Measurements from ENCODE around the gene OPRD1. TPM values are rescaled to one million over a fixed set of nuclear protein-coding genes. Genes with fewer than 3 reads are reported as not detected.
"Not testable (repeated sequence)": the region's sequence is repeated elsewhere in the genome, so short reads cannot be mapped to it uniquely, and the experiment has no call there.

OPRD1 gene
- under 1 TPM in 1 of 3 donors, not detected in 2; 0.03 TPM for polyA plus RNA-seq

DNA sequence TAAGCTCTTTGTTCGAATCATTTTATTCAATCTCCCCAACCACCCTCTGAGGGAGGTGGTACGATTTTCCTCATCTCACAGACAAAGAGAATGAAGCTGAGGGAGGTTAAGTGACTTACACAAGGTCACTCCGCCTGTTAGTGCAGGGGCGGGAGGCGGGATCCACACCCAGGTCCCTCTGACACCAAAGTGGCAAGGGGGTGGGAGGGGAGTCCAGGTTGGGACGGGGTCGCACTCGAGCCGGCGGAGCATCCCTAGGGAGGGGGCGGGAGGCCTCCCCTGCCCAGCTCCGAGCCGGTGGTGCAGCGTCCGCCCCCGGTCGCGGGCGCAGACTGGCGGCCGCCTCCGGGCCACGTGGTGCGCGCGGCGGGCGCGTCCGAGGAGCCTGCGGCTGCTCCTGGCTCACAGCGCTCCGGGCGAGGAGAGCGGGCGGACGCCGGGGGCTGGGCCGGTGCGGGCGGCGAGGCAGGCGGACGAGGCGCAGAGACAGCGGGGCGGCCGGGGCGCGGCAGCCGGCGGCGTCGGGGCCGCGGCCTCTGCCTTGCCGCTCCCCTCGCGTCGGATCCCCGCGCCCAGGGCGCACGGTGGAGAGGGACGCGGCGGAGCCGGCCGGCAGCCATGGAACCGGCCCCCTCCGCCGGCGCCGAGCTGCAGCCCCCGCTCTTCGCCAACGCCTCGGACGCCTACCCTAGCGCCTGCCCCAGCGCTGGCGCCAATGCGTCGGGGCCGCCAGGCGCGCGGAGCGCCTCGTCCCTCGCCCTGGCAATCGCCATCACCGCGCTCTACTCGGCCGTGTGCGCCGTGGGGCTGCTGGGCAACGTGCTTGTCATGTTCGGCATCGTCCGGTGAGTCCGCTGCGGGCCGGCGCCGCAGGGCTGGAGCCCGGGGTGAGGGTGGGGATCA lies at the start of gene OPRD1:
Gene OPRD1 (plus strand): TSS at position 405 of the 903 bp plus-strand sequence. CDS start 214 bp downstream, at position 619.
- Mint-ChIP-seq H3K27ac (no peak within 1 kb of the TSS), H3K27me3 (ENCODE audit: low read depth in 3 of 3) (peaks cover 14 to 23% (median 15%) of the 10 kb centered on the region in 3 donors)
- DNase-seq = no peak

DNA sequence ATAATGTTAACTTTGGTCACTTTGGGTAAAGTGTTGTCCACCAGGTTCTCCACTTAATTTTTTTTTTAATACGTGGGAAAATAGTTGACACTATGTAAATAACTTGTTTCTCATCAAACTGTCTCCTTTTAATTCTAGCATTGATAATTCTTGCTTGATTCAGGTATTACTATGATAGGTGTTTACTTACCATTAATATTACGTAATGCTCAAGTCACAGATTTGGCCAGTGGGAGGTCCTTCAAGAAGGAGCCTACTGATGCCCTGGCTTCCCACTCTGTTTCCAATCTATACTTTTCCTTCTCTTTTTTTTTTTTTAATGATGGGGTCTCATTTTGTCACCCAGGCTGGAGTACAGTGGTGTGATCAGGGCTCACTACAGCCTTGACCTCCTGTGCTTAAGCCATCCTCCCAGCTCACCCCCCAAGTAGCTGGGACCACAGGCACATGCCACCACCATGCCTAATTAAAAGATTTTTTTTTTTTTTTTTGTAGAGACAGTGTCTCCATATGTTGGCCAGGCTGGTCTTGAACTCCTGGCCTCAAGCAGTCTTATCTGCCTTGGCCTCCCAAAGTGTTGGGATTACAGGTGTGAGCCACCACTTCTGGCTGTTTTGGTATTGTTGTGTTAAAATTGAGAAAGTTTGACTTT lies 45.3 kb upstream of the OPRD1 start:
- Mint-ChIP-seq H3K27ac (peak overlapping the region in 3 of 6 donors; percentile 6 to 76 (median 11)), H3K4me3 (no peak overlapping the region), H3K36me3 (peaks cover 5 to 13% (median 12%) of the 10 kb centered on the region in 3 donors), H3K9me3 (no peaks in the 10 kb centered on the region), H3K27me3 (ENCODE audit: low read depth in 3 of 3) (peaks cover 0 to 2% (median 0%) of the 10 kb centered on the region in 3 donors), H3K4me1 (peaks cover 22 to 44% of the 10 kb centered on the region in 2 donors)
- DNase-seq = no peak

More for the DNA sequence above, at the start of gene OPRD1:
- Mint-ChIP-seq H3K9me3 (no peaks in the 10 kb centered on the region), H3K36me3 (no peaks in the 10 kb centered on the region), H3K4me3 (no peak within 1 kb of the TSS), H3K4me1 (no peaks in the 10 kb centered on the region)

GRCh38 chr1:28770601-28771165 lies 41.3 kb upstream of the OPRD1 start:
- Mint-ChIP-seq H3K4me3 (no peak overlapping the region), H3K36me3 (peaks cover 5 to 12% (median 11%) of the 10 kb centered on the region in 3 donors), H3K4me1 (peaks cover 23 to 33% of the 10 kb centered on the region in 2 donors), H3K27ac (peak overlapping the region in 2 of 6 donors; percentile 23 to 65), H3K9me3 (no peaks in the 10 kb centered on the region), H3K27me3 (ENCODE audit: low read depth in 3 of 3) (peaks cover 1 to 8% (median 2%) of the 10 kb centered on the region in 3 donors)
- DNase-seq = no peak

GRCh38 chr1:28771921-28772320 lies 40.0 kb upstream of the OPRD1 start:
- not testable (repeated sequence) for H3K27me3 Mint-ChIP-seq (ENCODE audit: low read depth in 3 of 3); H3K9me3 Mint-ChIP-seq; DNase-seq; H3K36me3 Mint-ChIP-seq; H3K4me3 Mint-ChIP-seq
- Mint-ChIP-seq H3K27ac (peak overlapping the region in 1 of 6 donors; percentile 42), H3K4me1 (peaks cover 17 to 24% of the 10 kb centered on the region in 2 donors)

- peaks cover 16 to 20% of the 10 kb centered on the region in 2 donors for H3K4me1 Mint-ChIP-seq
- H3K4me3 Mint-ChIP-seq = peak overlapping the region in 2 of 5 donors; percentile 12 to 40
- H3K9me3 Mint-ChIP-seq = no peaks in the 10 kb centered on the region
- peaks cover 1 to 8% (median 2%) of the 10 kb centered on the region in 3 donors for H3K27me3 Mint-ChIP-seq (ENCODE audit: low read depth in 3 of 3)
- H3K27ac Mint-ChIP-seq = peak overlapping the region in 3 of 6 donors; percentile 4 to 29 (median 6)
- peaks cover 5 to 8% (median 7%) of the 10 kb centered on the region in 3 donors for H3K36me3 Mint-ChIP-seq
- DNase-seq = no peak
Observed at GRCh38 chr1:28773105-28773504, 38.9 kb upstream of the OPRD1 start.

DNA sequence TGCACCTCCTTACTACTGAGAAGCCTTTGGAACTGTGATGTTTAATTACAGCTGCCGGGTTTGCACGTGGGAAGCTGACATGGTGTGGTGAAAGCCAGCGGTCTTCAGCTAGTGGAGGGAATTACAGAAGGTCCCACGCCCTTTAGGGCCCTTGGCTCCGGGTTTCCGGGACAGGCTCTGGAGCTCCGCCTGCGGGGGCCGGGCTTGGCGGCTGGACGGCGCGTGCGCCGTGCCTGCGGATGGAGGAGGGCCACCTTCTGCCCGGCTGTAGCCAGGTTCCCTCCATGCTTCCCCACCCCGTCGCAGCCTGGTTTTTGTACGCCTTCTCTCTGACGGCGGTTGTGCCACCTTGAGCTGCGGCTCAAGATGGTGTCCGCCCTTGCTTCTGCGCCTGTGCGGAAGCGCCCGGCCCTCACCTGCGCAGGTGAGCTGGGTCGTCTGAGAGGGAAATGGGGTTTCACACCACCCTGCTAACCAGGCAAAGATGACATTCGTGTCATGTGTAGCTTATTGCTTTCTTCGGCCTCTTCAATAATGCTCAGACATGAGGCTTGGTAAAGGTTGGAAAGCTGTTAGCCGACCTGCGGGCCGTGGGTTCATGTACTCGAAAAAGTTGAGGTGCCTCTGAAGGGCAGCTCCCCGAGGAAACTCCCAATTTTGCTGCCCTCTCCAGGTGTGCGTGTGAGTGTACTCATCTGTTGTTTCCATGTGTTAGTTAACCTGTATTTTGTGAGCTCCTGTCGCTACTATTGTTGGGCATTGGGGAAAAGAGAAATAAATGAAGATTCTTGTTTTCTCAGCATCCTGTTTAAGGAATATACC lies 36.6 kb upstream of the OPRD1 start:
- Mint-ChIP-seq H3K4me1 (peaks cover 13 to 15% of the 10 kb centered on the region in 2 donors), H3K27me3 (ENCODE audit: low read depth in 3 of 3) (peaks cover 1 to 8% (median 2%) of the 10 kb centered on the region in 3 donors), H3K4me3 (peak overlapping the region; percentile 79 to 89 (median 87)), H3K9me3 (no peaks in the 10 kb centered on the region), H3K27ac (peak overlapping the region; percentile 82 to 93 (median 88)), H3K36me3 (no peaks in the 10 kb centered on the region)
- DNase-seq = peak; percentile 76 to 79 (median 78)

DNA sequence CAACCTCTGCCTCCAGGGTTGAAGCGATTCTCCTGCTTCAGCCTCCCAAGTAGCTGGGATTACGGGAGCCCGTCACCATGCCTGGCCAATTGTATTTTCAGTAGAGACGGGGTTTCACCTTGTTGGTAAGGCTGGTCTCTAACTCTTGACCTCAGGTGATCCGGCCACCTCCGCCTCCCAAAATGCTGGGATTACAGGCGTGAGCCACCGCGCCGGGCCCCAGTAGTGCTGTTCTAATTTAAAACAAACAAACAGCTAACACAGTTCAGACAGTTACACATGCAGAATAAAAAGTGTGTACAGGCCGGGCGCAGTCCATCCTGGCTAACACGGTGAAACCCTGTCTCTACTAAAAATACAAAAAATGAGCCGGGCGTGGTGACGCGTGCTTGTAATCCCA lies 35.6 kb upstream of the OPRD1 start:
- H3K4me1 Mint-ChIP-seq = peaks cover 13 to 15% of the 10 kb centered on the region in 2 donors
- no peak overlapping the region for H3K27ac Mint-ChIP-seq
- H3K9me3 Mint-ChIP-seq = no peaks in the 10 kb centered on the region
- peaks cover 0 to 8% (median 1%) of the 10 kb centered on the region in 3 donors for H3K27me3 Mint-ChIP-seq (ENCODE audit: low read depth in 3 of 3)
- peak overlapping the region in 3 of 5 donors; percentile 79 to 88 (median 87) for H3K4me3 Mint-ChIP-seq
- H3K36me3 Mint-ChIP-seq = no peaks in the 10 kb centered on the region
- DNase-seq = no peak

- no peak for DNase-seq
- Mint-ChIP-seq H3K4me1 (peaks cover 13 to 15% of the 10 kb centered on the region in 2 donors), H3K4me3 (no peak overlapping the region), H3K27me3 (ENCODE audit: low read depth in 3 of 3) (peaks cover 1 to 10% (median 2%) of the 10 kb centered on the region in 3 donors), H3K27ac (peak overlapping the region in 1 of 6 donors; percentile 47), H3K9me3 (no peaks in the 10 kb centered on the region), H3K36me3 (no peaks in the 10 kb centered on the region)
Observed at GRCh38 chr1:28778021-28778420, 33.9 kb upstream of the OPRD1 start.

DNA sequence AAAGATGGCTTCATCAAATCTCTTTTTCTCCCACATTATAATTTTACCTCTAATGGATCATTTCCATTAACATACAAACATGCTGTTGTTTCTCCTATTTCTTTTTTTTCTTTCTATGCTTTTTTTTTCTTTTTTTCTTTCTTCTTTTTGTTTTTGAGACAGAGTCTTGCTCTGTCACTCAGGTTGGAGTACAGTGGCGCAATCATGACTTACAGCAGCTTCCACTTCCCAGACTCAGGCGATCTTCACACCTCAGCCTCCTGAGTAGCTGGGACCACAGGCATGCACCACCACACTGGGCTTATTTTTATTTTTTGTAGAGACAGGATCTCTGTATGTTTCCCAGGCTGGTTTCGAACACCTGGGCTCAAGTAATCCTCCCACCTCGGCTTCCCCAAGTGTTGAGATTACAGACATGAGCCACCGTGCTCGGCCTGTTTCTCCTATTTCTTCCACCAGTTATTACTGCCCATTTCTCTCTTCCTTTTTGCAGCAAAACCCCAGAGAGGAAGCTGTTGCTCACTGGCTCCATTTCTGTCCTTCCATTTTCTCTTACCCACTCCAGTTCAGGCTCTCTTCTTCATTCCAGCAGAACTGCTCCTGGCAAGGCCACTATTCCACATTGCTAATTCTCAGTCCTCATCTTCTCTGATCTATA lies 32.1 kb upstream of the OPRD1 start:
- Mint-ChIP-seq H3K9me3 (no peaks in the 10 kb centered on the region), H3K27me3 (ENCODE audit: low read depth in 3 of 3) (peaks cover 1 to 9% (median 2%) of the 10 kb centered on the region in 3 donors), H3K4me1 (peaks cover 9 to 12% of the 10 kb centered on the region in 2 donors)

GRCh38 chr1:28781305-28781704 lies 30.7 kb upstream of the OPRD1 start:
- Mint-ChIP-seq H3K9me3 (no peaks in the 10 kb centered on the region), H3K27ac (no peak overlapping the region), H3K4me3 (no peak overlapping the region), H3K36me3 (no peaks in the 10 kb centered on the region), H3K4me1 (peaks cover 8 to 11% of the 10 kb centered on the region in 2 donors), H3K27me3 (ENCODE audit: low read depth in 3 of 3) (peaks cover 0 to 3% (median 2%) of the 10 kb centered on the region in 3 donors)
- no peak for DNase-seq

More for the DNA sequence above, 32.1 kb upstream of the OPRD1 start:
- Mint-ChIP-seq H3K4me3 (no peak overlapping the region), H3K27ac (no peak overlapping the region), H3K36me3 (no peaks in the 10 kb centered on the region)
- DNase-seq = no peak

- H3K4me3 Mint-ChIP-seq = no peak overlapping the region
- no peak for DNase-seq
- H3K9me3 Mint-ChIP-seq = no peaks in the 10 kb centered on the region
- H3K4me1 Mint-ChIP-seq = peaks cover 8 to 11% of the 10 kb centered on the region in 2 donors
- no peak overlapping the region for H3K27ac Mint-ChIP-seq
- H3K27me3 Mint-ChIP-seq (ENCODE audit: low read depth in 3 of 3) = peaks cover 0 to 3% (median 2%) of the 10 kb centered on the region in 3 donors
- no peaks in the 10 kb centered on the region for H3K36me3 Mint-ChIP-seq
Observed at GRCh38 chr1:28782011-28782410, 30.0 kb upstream of the OPRD1 start.

DNA sequence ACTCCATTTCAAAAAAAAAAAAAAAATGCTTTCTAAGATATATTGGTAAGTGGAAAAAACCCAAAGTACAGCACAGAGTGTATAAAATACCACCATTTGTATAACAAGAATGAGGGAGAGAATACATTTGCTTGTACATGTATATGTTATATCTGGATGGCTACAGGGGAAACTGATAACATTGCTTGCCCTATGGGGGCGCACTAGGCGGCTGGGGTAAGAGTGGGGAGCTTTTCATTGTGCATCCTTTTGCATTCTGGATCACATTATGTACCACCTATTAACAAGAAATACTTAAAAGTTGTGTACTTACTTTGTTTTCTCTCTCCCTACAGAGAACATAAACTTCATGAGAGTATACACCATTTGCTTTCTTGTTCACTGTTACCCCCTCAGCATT lies 28.6 kb upstream of the OPRD1 start:
- DNase-seq = no peak
- Mint-ChIP-seq H3K9me3 (no peaks in the 10 kb centered on the region), H3K4me3 (no peak overlapping the region), H3K27me3 (ENCODE audit: low read depth in 3 of 3) (peaks cover 0 to 3% (median 2%) of the 10 kb centered on the region in 3 donors), H3K36me3 (no peaks in the 10 kb centered on the region), H3K27ac (no peak overlapping the region), H3K4me1 (peaks cover 8 to 11% of the 10 kb centered on the region in 2 donors)
